AG04449 (cell line): ENCODE results near the gene CTNNAL1.

Source experiments
- CTCF ChIA-PET: fragments of 350-600 bp; formaldehyde crosslinking; extraction: SDS; loops from one replicate; lab custom pipeline; 2021; ENCODE audit warnings: antibody characterized with exemption; lab: Yijun Ruan, JAX
- POLR2A ChIA-PET: fragments of 400-600, 350-600 bp; formaldehyde crosslinking; extraction: SDS; loops from one replicate; lab custom pipeline; 2020; ENCODE audit warnings: antibody characterized with exemption, inconsistent platforms; lab: Yijun Ruan, JAX
- DNase-seq: peaks from one replicate; pipeline ENCODE4 v3.0.0-alpha.2; 2010; ENCODE audit warnings: low read depth, low spot score
- H3K4me3 ChIP-seq: 2 replicates; pipeline ENCODE4 v1.5.1; 2011; ENCODE audit warnings: low read depth, mild to moderate bottlenecking, control low read depth, low read length
- TF ChIP-seq, protein P1 (sequence below): IDR thresholded peaks from one replicate; pipeline ENCODE4 v1.5.1; 2011; ENCODE audit warnings: mild to moderate bottlenecking, moderate library complexity, low read length, control low read depth, inconsistent platforms; ENCODE audit not compliant: insufficient read depth; ENCODE audit errors: missing control alignments

The CTNNAL1 gene

DNA sequence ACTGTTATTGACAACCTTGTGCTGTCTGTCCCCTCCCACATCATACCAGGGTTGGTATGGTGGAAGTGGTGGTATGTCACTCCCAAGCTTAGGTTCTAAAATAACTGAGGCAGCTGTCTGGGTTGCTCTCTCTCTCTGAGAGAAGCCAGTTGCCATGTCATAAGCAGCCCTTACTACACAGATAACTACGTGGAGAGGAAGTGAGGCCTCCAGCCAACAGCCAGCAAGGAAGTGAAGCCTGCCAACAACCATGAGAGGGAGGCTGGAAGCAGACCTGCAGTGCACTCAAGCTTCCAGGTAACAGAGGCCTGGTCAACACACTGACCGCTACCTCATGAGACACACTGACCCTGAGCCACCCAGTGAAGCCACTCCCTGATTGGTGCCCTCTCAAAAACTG is 18.6 kb downstream of the CTNNAL1 start:
- TF ChIP-seq, protein P1, sequence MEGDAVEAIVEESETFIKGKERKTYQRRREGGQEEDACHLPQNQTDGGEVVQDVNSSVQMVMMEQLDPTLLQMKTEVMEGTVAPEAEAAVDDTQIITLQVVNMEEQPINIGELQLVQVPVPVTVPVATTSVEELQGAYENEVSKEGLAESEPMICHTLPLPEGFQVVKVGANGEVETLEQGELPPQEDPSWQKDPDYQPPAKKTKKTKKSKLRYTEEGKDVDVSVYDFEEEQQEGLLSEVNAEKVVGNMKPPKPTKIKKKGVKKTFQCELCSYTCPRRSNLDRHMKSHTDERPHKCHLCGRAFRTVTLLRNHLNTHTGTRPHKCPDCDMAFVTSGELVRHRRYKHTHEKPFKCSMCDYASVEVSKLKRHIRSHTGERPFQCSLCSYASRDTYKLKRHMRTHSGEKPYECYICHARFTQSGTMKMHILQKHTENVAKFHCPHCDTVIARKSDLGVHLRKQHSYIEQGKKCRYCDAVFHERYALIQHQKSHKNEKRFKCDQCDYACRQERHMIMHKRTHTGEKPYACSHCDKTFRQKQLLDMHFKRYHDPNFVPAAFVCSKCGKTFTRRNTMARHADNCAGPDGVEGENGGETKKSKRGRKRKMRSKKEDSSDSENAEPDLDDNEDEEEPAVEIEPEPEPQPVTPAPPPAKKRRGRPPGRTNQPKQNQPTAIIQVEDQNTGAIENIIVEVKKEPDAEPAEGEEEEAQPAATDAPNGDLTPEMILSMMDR, result no peak
- ChIA-PET CTCF (no interaction called here), POLR2A (no interaction called here)
- no peak for DNase-seq
- no peak overlapping the region for H3K4me3 ChIP-seq

DNA sequence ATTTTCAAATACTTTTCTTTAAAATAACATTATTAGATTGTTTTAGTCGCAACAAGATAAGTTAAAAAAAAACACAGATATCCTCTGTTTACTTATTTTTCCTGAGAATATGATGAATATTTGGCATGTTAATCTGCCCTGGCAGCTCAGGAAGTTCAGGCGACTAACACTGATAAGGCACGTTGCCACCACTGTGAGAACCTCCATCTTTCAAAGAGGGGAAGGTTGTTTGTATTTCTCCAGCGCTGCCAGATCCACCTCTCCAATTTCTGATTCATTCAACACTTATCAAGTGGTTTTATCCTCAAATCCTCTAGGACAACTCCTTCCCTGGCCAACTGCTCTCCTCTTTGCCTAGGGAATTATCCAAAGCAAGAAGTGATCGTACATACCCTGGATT is 21.8 kb downstream of the CTNNAL1 start:
- no peak for DNase-seq
- ChIA-PET CTCF (interaction anchor here (0.6 kb wide), 1 partner anchor 23 kb away, joined by 3 read pairs; no protein-coding TSS in a partner anchor), POLR2A (interaction anchor here (0.7 kb wide), 1 partner anchor 103 kb away, joined by 4 read pairs; no protein-coding TSS in a partner anchor)
- TF ChIP-seq, protein P1, result no peak
- H3K4me3 ChIP-seq, result no peak overlapping the region

DNA sequence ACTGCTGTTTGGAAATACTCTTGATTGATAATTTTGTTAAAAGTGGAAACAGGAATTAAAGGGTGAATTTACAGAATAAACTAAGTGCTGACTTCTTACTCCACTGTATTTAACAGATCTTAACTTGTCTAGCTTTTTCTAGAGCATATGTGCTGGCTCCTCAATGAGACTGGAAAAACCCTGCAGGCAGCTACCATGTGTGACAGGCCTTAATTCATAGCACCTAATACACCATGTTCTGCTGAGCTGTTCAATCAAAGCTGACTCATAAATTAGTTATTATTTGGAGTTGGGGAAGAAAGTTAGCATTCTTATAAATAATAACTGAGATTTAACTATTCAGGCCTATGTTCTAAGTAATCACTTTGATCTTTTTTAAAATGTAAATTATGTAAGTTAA is 29.4 kb downstream of the CTNNAL1 start:
- POLR2A ChIA-PET, result no interaction called here
- CTCF ChIA-PET, result no interaction called here
- TF ChIP-seq, protein P1, result no peak
- H3K4me3 ChIP-seq, result no peak overlapping the region
- DNase-seq, result no peak

DNA sequence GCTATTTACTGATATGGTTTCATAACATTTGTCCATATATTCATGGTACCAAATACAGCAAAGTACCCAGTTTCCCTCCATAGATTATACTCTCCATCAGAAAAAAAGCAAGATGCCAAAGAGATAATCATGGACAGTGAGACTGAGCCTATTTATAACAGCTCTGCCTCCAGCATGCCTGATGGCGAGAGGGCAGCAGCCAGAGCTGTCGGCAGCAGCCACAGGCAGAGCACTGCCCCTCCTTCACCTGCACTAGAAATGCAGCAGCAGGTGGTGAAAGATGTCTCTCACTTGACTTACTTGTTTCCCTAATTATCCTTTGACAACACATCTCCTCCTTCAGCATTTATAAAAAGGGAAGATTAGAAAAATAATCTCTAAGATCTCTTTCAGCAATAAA is 32.4 kb downstream of the CTNNAL1 start:
- no peak overlapping the region for H3K4me3 ChIP-seq
- no peak for DNase-seq
- CTCF ChIA-PET, result no interaction called here
- POLR2A ChIA-PET, result no interaction called here
- TF ChIP-seq, protein P1, result no peak

DNA sequence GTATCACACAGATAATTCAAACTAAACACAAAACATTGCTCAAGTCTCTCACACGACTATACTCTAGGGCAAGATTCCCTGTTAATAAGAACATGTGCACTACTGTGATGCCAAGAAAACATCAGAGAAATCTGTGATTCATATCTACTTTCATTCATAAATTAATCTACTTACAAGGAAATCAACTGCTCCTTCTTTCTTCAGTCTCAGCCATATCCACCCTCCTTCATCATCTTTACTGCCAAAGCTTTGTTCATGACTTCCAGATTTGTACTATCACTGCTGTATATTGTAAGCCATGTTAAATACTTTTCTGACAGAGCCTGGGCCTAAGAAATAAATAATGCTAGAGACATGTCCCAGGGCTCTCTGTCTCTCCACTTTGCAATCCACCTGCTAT is 35.1 kb downstream of the CTNNAL1 start:
- DNase-seq, result no peak
- POLR2A ChIA-PET, result no interaction called here
- TF ChIP-seq, protein P1, result no peak
- CTCF ChIA-PET, result interaction anchor here (1.4 to 3.5 kb wide), 2 partner anchors 25 to 343 kb away, joined by 3 to 11 read pairs; no protein-coding TSS in a partner anchor
- H3K4me3 ChIP-seq, result no peak overlapping the region

DNA sequence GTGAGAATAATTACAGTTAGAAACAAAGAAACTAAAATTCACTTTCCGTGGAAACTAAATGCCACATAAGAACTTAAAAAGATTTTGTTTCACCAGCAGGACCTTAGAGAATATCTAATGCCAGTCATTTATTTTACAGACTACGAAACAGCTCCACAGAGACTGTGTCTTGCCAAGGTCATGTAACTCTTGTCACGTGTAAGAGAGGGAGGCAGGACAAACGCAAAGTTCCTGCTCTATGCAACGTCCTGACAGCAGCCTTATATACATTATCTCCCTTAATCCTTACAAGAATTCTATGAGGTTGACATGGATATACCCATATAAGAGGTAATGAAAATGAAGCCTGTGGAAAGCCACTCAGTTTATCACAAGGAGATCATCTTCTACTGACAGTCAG is 39.4 kb downstream of the CTNNAL1 start:
- POLR2A ChIA-PET, result no interaction called here
- CTCF ChIA-PET, result no interaction called here
- no peak overlapping the region for H3K4me3 ChIP-seq
- no peak for DNase-seq
- TF ChIP-seq, protein P1, result no peak
